B cell (primary cell): Measurements from ENCODE around the gene KRT37. TPM values are rescaled to one million over a fixed set of nuclear protein-coding genes. Genes with fewer than 3 reads are reported as not detected.

Experiments used
- ATAC-seq: fragments of 200-7000 bp; cut with Tn5 transposase; one replicate; pipeline ENCODE4 v1.10.0; 2021; ENCODE audit warnings: low read depth, mild to moderate bottlenecking, moderate number of reproducible peaks, moderate library complexity
- CTCF ChIA-PET: fragments of 350-600 bp; sonication (Branson Sonifier 250); formaldehyde crosslinking; loops from one replicate; lab custom pipeline; 2021; ENCODE audit warnings: antibody characterized with exemption, inconsistent platforms; lab: Charles Lee
- POLR2A ChIA-PET: fragments of 350-600 bp; sonication (Branson Sonifier 250); formaldehyde crosslinking; loops from one replicate; lab custom pipeline; 2021; ENCODE audit warnings: antibody characterized with exemption; lab: Charles Lee
- DNase-seq: peaks from one replicate; pipeline ENCODE4 v3.0.0; 2013
- H2AFZ ChIP-seq: 2 replicates; pipeline ENCODE4 v1.6.1; 2012; ENCODE audit warnings: mild to moderate bottlenecking, low read depth, low read length; ENCODE audit not compliant: insufficient read depth, poor library complexity, severe bottlenecking
- H3K27ac ChIP-seq, 2 donors: 1 replicate in 1 of 2; 2 replicates in 1 of 2; pipeline ENCODE4 v1.5.1; 2012 to 2013; ENCODE audit warnings: low read length in 2 of 2, mild to moderate bottlenecking in 2 of 2, moderate library complexity in 1 of 2
- H3K27me3 ChIP-seq, 4 experiments: fragments of 200-600 bp in 1 of 4; sonication (generic) in 1 of 4; replicated peaks in 1 of 4; 1 replicate in 2 of 4; 2 replicates in 2 of 4; pipeline versions ENCODE4 v1.6.1 to v1.7.0; 2013 to 2016; ENCODE audit warnings: low read length in 3 of 4, mild to moderate bottlenecking in 2 of 4, mixed read lengths in 1 of 4, moderate library complexity in 1 of 4; ENCODE audit not compliant: insufficient read depth in 4 of 4, control insufficient read depth in 3 of 4; ENCODE audit errors: control extremely low read depth in 1 of 4
- H3K36me3 ChIP-seq, 2 experiments: replicated peaks in 1 of 2; 1 replicate in 1 of 2; 2 replicates in 1 of 2; pipeline versions ENCODE4 v1.6.1 to v1.7.1; 2013; ENCODE audit warnings: low read length in 1 of 2; ENCODE audit not compliant: insufficient read depth in 2 of 2, control insufficient read depth in 1 of 2; ENCODE audit errors: control extremely low read depth in 1 of 2, extremely low read depth in 1 of 2
- H3K4me1 ChIP-seq, 2 donors: fragments of 200-600 bp in 1 of 2; sonication (generic) in 1 of 2; 1 replicate in 1 of 2; 2 replicates in 1 of 2; pipeline versions ENCODE4 v1.5.1 to v1.6.1; 2013 to 2017; ENCODE audit warnings: low read length in 2 of 2; ENCODE audit not compliant: control insufficient read depth in 2 of 2, insufficient read depth in 2 of 2
- H3K4me2 ChIP-seq: replicated peaks from 2 replicates; pipeline ENCODE3; 2012; ENCODE audit warnings: mild to moderate bottlenecking, low read depth, low read length; ENCODE audit not compliant: poor library complexity, severe bottlenecking
- H3K4me3 ChIP-seq, 5 experiments: fragments of 200-600 bp in 1 of 5; sonication (generic) in 1 of 5; 1 replicate in 3 of 5; 2 replicates in 2 of 5; pipeline versions ENCODE4 v1.5.1 to v1.7.0; 2011 to 2016; ENCODE audit warnings: low read length in 4 of 5, mild to moderate bottlenecking in 4 of 5, low read depth in 2 of 5, control low read depth in 1 of 5, moderate library complexity in 1 of 5; ENCODE audit not compliant: insufficient read depth in 1 of 5; ENCODE audit errors: control extremely low read depth in 1 of 5, extremely low read depth in 1 of 5
- H3K79me2 ChIP-seq: fragments of 200-600 bp; sonication (generic); one replicate; pipeline ENCODE4 v1.6.0; 2016; ENCODE audit warnings: low read length; ENCODE audit not compliant: control insufficient read depth, insufficient read depth
- H3K9ac ChIP-seq: fragments of 200-600 bp; sonication (generic); 2 replicates; pipeline ENCODE4 v1.6.1; 2017; ENCODE audit warnings: mild to moderate bottlenecking, low read length, moderate library complexity
- H3K9me3 ChIP-seq, 3 donors: one replicate each; pipeline versions ENCODE4 v1.6.1 to v1.7.1; 2013; ENCODE audit warnings: low read length in 2 of 3; ENCODE audit not compliant: control insufficient read depth in 2 of 3, insufficient read depth in 1 of 3; ENCODE audit errors: control extremely low read depth in 1 of 3
- H4K20me1 ChIP-seq: 2 replicates; pipeline ENCODE4 v1.6.0; 2012; ENCODE audit warnings: mild to moderate bottlenecking, low read length; ENCODE audit not compliant: insufficient read depth, control insufficient read depth, poor library complexity, severe bottlenecking
- H3K27ac Mint-ChIP-seq: one replicate; pipeline ENCODE4 v1.8.0; 2021; ENCODE audit warnings: mixed read lengths
- H3K27me3 Mint-ChIP-seq: one replicate; pipeline ENCODE4 v1.8.0; 2021; ENCODE audit warnings: mixed read lengths
- H3K4me1 Mint-ChIP-seq: one replicate; pipeline ENCODE4 v1.8.0; 2021; ENCODE audit warnings: mixed read lengths
- H3K4me3 Mint-ChIP-seq: one replicate; pipeline ENCODE4 v1.8.0; 2021; ENCODE audit warnings: mixed read lengths
- H3K9me3 Mint-ChIP-seq: one replicate; pipeline ENCODE4 v1.8.0; 2022; ENCODE audit warnings: mixed read lengths; ENCODE audit not compliant: insufficient read depth
- CTCF ChIP-seq: fragments of 200-600 bp; IDR thresholded peaks from one replicate; pipeline ENCODE4 v1.8.0; 2022; ENCODE audit warnings: antibody characterized with exemption, mild to moderate bottlenecking
- EZH2 ChIP-seq: IDR thresholded peaks from 2 replicates; pipeline ENCODE4 v1.6.1; 2012; ENCODE audit warnings: borderline replicate concordance, low read depth, mild to moderate bottlenecking, moderate library complexity, low read length; ENCODE audit not compliant: insufficient read depth, poor library complexity, severe bottlenecking
- WGBS: methylation state at CpG from one replicate; pipeline ENCODE4 v1.1.5; 2013; ENCODE audit warnings: missing lambda C conversion rate; ENCODE audit not compliant: insufficient coverage; 5-methylcytosine and 5-hydroxymethylcytosine counted together
- intact Hi-C: fragments of 100-400 bp; cut with micrococcal nuclease; formaldehyde crosslinking; loops from one replicate; pipeline ENCODE4 v1.10.0; 2022
- polyA plus RNA-seq: library from polyadenylated mRNA; depleted of rRNA; stranded (reverse); fragments of >200 nt; gene quantifications from 2 replicates; pipeline ENCODE4 v1.2.3, GENCODE V29; 2012
- total RNA-seq, 2 donors: library from RNA; stranded (reverse); fragments of 120-200 nt in 1 of 2; gene quantifications; 1 replicate in 1 of 2; 2 replicates in 1 of 2; pipeline versions ENCODE4 v1.2.3 to v1.2.4, GENCODE V29; 2013 to 2022

KRT37 gene
- total and polyA plus RNA-seq, 2 donors (not counting 1 experiment from before 2014, with no cell fraction given), result not detected

DNA sequence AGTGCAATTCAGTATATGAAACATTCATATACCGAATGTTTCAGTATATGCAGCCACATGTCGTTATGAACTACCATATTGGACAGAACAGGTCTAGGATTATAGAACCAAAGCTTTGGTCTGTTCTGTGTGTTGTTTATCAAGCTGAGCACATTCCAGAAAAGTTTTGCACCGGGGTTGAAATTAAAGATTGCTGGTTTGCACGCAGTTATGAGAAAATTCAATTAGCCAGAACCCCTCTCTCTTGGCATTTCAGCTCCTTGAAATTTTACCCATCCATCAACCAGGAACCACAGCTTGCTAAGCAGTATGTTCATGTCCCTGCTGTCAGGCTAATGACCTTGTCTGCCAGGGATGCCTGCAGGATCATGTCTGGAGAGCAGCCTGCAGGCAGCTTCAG lies 33.3 kb upstream of the KRT37 start:
- no peaks in the 10 kb centered on the region for H3K4me1 ChIP-seq
- no peaks in the 10 kb centered on the region for H4K20me1 ChIP-seq
- no peak overlapping the region for H3K27ac ChIP-seq
- DNase-seq, result no peak
- no peaks in the 10 kb centered on the region for H3K79me2 ChIP-seq
- no peaks in the 10 kb centered on the region for H3K4me1 Mint-ChIP-seq
- TF ChIP-seq EZH2, result no peak
- TF ChIP-seq CTCF, result no peak
- no peak overlapping the region for H3K27ac Mint-ChIP-seq
- no peak overlapping the region for H3K9ac ChIP-seq
- WGBS, result 78% methylated on average over 2 of the region's 4 CpGs
- H3K27me3 Mint-ChIP-seq, result peaks cover 35% of the 10 kb centered on the region
- peaks cover 0 to 4% (median 1%) of the 10 kb centered on the region in 4 experiments for H3K27me3 ChIP-seq
- no peaks in the 10 kb centered on the region for H3K9me3 ChIP-seq
- no peaks in the 10 kb centered on the region for H3K9me3 Mint-ChIP-seq
- H3K4me3 ChIP-seq, result no peak overlapping the region
- ChIA-PET POLR2A (no interaction called here), CTCF (interaction anchor here (0.9 kb wide), 1 partner anchor 191 kb away, joined by 3 read pairs; no protein-coding TSS in a partner anchor)
- H3K36me3 ChIP-seq, result no peaks in the 10 kb centered on the region
- intact Hi-C loops, result no loop called here
- H3K4me3 Mint-ChIP-seq, result no peak overlapping the region
- no peak for ATAC-seq
- H3K4me2 ChIP-seq, result no peak overlapping the region
- no peak overlapping the region for H2AFZ ChIP-seq

DNA sequence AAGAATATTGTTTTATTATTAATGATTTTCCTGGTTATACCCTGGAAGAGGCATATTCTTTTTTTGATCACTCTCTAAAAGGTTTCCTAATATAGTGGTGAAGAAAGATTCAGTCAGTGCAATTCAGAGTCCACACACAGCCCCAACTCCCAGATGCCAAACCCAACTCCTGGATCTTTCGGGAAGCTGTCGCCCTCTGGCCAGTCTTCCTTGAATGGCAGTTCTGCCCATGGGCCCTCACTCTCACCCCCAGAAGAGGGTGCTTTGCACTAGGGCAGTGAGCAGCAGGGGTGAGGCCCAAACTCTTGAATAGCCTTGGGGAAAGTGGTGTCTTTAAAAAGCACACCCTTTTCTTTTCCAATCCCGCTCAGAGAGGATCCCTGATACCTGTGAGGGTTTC lies 31.8 kb upstream of the KRT37 start:
- Mint-ChIP-seq H3K4me1 (no peaks in the 10 kb centered on the region), H3K27ac (no peak overlapping the region), H3K9me3 (no peaks in the 10 kb centered on the region), H3K27me3 (peaks cover 33% of the 10 kb centered on the region), H3K4me3 (no peak overlapping the region)
- H3K4me2 ChIP-seq, result no peak overlapping the region
- no peaks in the 10 kb centered on the region for H4K20me1 ChIP-seq
- TF ChIP-seq CTCF, result no peak
- TF ChIP-seq EZH2, result no peak
- WGBS, result 93% methylated on average over 2 of the region's 3 CpGs
- peaks cover 0 to 7% (median 2%) of the 10 kb centered on the region in 4 experiments for H3K27me3 ChIP-seq
- H3K4me3 ChIP-seq, result no peak overlapping the region
- no peak overlapping the region for H3K9ac ChIP-seq
- H3K27ac ChIP-seq, result no peak overlapping the region
- no peaks in the 10 kb centered on the region for H3K9me3 ChIP-seq
- no peak overlapping the region for H2AFZ ChIP-seq
- POLR2A ChIA-PET, result no interaction called here
- CTCF ChIA-PET, result no interaction called here
- no peak for ATAC-seq
- H3K36me3 ChIP-seq, result no peaks in the 10 kb centered on the region
- intact Hi-C loops, result no loop called here
- no peaks in the 10 kb centered on the region for H3K79me2 ChIP-seq
- H3K4me1 ChIP-seq, result no peaks in the 10 kb centered on the region
- no peak for DNase-seq
